ENCODE measurements around the gene KLHL29. TPM values are rescaled to one million over a fixed set of nuclear protein-coding genes. Genes with fewer than 3 reads are reported as not detected.

Gene KLHL29
- total RNA-seq, 1 experiment from 2014 or later: 2.4 TPM

- H3K27ac ChIP-seq (ENCODE audit: insufficient read length, low read depth, low read length): no peak overlapping the region
- Mint-ChIP-seq H3K9me3 (no peaks in the 10 kb centered on the region; a peak in 1 of 5 replicates), H3K4me3 (no peak overlapping the region), H3K36me3 (ENCODE audit: insufficient read depth in 1 of 3, low read depth in 3 of 3) (peaks cover 0 to 4% (median 0%) of the 10 kb centered on the region in 3 experiments; a peak in 2 of 7 replicates), H3K4me1 (peaks cover 10 to 27% of the 10 kb centered on the region in 2 experiments), H3K27ac (peak overlapping the region in 2 of 3 experiments; percentile 43 to 44; a peak in 3 of 7 replicates), H3K27me3 (ENCODE audit: low read depth) (no peaks in the 10 kb centered on the region)
- no peak overlapping the region for H2BK5ac ChIP-seq (ENCODE audit: insufficient read length, low read length)
- H4K5ac ChIP-seq (ENCODE audit: insufficient read length, low read depth, low read length): no peak overlapping the region
- no peak overlapping the region for H3K4ac ChIP-seq (ENCODE audit: low read depth, low read length)
- no peak overlapping the region for H2BK120ac ChIP-seq (ENCODE audit: low read depth, low read length, poor library complexity, severe bottlenecking)
- no peak overlapping the region for H2AK5ac ChIP-seq (ENCODE audit: insufficient read length, low read length)
- no peaks in the 10 kb centered on the region for H3K9me3 ChIP-seq (ENCODE audit: control insufficient read depth, low read depth, low read length)
- no peaks in the 10 kb centered on the region for H3K79me1 ChIP-seq (ENCODE audit: insufficient read depth, low read depth, low read length, poor library complexity, severe bottlenecking)
- no peak overlapping the region for H3K18ac ChIP-seq (ENCODE audit: insufficient read length, low read depth, low read length)
- H2BK20ac ChIP-seq (ENCODE audit: low read depth, low read length, poor library complexity, severe bottlenecking): no peak overlapping the region
- H2AFZ ChIP-seq (ENCODE audit: low read length): no peak overlapping the region
- no peak overlapping the region for H2BK12ac ChIP-seq (ENCODE audit: insufficient read length, low read depth, low read length)
- no peak overlapping the region for H4K8ac ChIP-seq (replicated peaks; ENCODE audit: insufficient read length, low read depth, low read length)
- no peak overlapping the region for H2BK15ac ChIP-seq (ENCODE audit: low read depth, low read length)
- WGBS (ENCODE audit: extremely low coverage, insufficient read length, low lambda C conversion rate): no CpG with 5 or more reads among the region's 11 CpGs
- H3K27me3 ChIP-seq (ENCODE audit: insufficient read depth, low read length): no peaks in the 10 kb centered on the region
- no peak for TF ChIP-seq CTCF (conservative IDR thresholded peaks at IDR 0.05)
- no peak overlapping the region for H3K23ac ChIP-seq (ENCODE audit: insufficient read length, low read depth, low read length)
- no peak overlapping the region for H3K4me2 ChIP-seq (ENCODE audit: insufficient read depth, insufficient read length, low read length)
- H3K14ac ChIP-seq (ENCODE audit: insufficient read depth, low read length): no peak overlapping the region; the same call in 1 of the 2 replicates
- H3K23me2 ChIP-seq (ENCODE audit: insufficient read length, low read depth, low read length, poor library complexity, severe bottlenecking): no peaks in the 10 kb centered on the region
- H4K20me1 ChIP-seq (ENCODE audit: control insufficient read depth, insufficient read depth, insufficient read length): no peaks in the 10 kb centered on the region
- no peak overlapping the region for H3T11ph ChIP-seq (ENCODE audit: low read length)
- no peaks in the 10 kb centered on the region for H3K4me1 ChIP-seq (ENCODE audit: insufficient read depth, low read length)
- no peak overlapping the region for H3K56ac ChIP-seq (ENCODE audit: insufficient read length, low read depth, low read length)
- H3K9ac ChIP-seq (ENCODE audit: extremely low read depth, insufficient read length, low read length): no peak overlapping the region
- no peak for DNase-seq
- H4K91ac ChIP-seq (ENCODE audit: insufficient read length, low read depth, low read length): no peak overlapping the region
- no peaks in the 10 kb centered on the region for H3K79me2 ChIP-seq (ENCODE audit: insufficient read depth, low read length)
Measured at GRCh38 chr2:23689131-23689700, 304.2 kb downstream of the KLHL29 start.
